ENCODE measurements around the gene PRELID1. TPM values are rescaled to one million over a fixed set of nuclear protein-coding genes. Genes with fewer than 3 reads are reported as not detected.
"Not testable (repeated sequence)": the region's sequence is repeated elsewhere in the genome, so short reads cannot be mapped to it uniquely, and the experiment has no call there.

Gene PRELID1
- total RNA-seq, 1 donor from 2014 or later: 94.0 TPM

DNA sequence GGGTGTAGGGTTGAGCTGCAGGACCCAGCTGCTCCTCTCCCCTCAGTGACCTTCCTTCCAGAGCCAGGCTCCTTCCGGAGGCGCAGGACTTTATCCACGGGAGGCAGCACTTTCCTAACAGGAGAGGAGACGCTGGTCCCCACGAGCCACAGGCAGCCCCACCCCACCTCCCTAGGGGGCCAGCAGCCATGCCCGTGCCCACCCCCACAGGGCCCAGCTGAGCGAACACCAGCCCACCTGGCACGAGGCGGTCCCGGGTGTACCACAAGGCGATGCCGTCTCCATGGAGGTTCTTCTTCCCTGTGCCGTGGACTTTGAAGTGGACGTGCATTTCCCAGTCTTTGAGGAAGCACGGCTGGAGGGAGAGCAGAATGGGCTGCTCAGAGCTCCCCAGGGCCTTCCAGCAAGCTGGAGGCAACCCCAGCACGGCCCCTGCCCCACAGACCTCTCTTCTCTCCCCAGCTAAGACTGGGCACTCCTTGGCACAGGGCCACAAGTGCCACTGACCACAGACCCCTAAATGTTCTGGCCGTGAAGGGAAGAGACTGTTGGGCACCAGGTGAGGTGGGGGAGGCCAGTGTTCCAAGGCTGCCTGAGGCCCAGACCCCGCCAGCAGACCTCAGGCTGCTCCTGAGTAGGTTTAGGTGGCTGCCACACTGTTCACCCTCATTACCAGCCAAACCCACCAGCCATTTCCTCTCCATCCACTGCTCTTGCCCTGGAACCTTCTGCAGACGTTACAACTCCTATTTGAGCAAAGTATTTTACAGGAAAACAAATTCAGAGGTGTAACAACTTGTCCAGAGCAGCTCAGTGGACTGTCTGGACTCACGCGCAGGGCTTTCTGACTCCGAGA, 34.9 kb downstream of the PRELID1 start:
- Mint-ChIP-seq H3K36me3 (ENCODE audit: insufficient read depth) (peaks cover 31% of the 10 kb centered on the region), H3K4me3 (ENCODE audit: low read depth) (no peak overlapping the region), H3K27me3 (no peaks in the 10 kb centered on the region), H3K27ac (no peak overlapping the region), H3K9me3 (ENCODE audit: low read depth) (no peaks in the 10 kb centered on the region), H3K4me1 (ENCODE audit: low read depth) (no peaks in the 10 kb centered on the region)
- no peak for TF ChIP-seq CTCF (IDR thresholded peaks at IDR 0.05; ENCODE audit: unreplicated experiment)
- DNase-seq (ENCODE audit: low spot score, unreplicated experiment): no peak

DNA sequence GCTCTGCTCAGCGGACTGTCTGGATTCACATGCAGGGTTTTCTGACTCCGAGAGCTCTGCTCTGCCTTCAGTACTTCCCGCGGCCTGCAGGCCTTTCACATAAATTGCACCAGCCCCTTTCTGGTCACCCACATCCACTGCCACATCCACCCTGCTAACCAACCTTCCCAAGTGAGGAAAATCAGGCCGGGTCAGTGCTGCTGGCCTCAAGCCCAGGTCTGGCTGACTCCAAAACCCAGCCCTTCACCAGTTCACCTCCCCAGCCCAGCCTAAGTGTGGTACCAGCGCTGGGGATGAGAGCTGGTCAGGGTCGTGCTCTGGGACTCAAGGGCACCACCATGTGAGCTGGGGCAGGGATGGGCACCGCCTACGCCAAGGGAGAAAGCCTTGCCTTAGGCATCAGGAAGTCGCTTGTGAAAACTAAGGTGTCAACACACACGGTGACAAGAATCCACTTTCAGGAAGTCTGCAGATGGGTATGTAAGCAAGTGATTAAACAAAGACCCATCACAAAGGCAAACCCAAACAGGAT, 35.6 kb downstream of the PRELID1 start:
- H3K4me1 Mint-ChIP-seq (ENCODE audit: low read depth): no peaks in the 10 kb centered on the region
- TF ChIP-seq CTCF (IDR thresholded peaks at IDR 0.05; ENCODE audit: unreplicated experiment): no peak
- H3K27me3 Mint-ChIP-seq: no peaks in the 10 kb centered on the region
- H3K27ac Mint-ChIP-seq: no peak overlapping the region
- peaks cover 28% of the 10 kb centered on the region for H3K36me3 Mint-ChIP-seq (ENCODE audit: insufficient read depth)
- no peak for DNase-seq (ENCODE audit: low spot score, unreplicated experiment)
- H3K4me3 Mint-ChIP-seq (ENCODE audit: low read depth): no peak overlapping the region
- H3K9me3 Mint-ChIP-seq (ENCODE audit: low read depth): no peaks in the 10 kb centered on the region

DNA sequence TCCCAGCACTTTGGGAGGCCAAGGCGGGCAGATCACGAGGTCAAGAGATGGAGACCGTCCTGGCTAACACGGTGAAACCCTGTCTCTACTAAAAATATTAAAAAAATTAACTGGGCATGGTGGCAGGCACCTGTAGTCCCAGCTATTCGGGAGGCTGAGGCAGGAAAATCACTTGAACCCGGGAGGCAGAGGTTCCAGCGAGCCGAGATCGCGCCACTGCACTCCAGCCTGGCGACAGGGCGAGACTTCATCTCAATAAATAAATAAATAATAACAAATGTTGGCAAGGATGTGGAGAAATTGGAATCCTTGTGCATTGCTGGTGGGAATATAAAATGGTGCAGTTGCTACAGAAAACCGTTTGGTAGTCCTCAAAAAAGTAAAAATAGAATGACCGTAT, 39.4 kb downstream of the PRELID1 start:
- peaks cover 15% of the 10 kb centered on the region for H3K36me3 Mint-ChIP-seq (ENCODE audit: insufficient read depth)
- not testable (repeated sequence) for H3K4me3 Mint-ChIP-seq (ENCODE audit: low read depth); H3K9me3 Mint-ChIP-seq (ENCODE audit: low read depth); H3K27me3 Mint-ChIP-seq; DNase-seq (ENCODE audit: low spot score, unreplicated experiment); H3K27ac Mint-ChIP-seq; H3K4me1 Mint-ChIP-seq (ENCODE audit: low read depth)

DNA sequence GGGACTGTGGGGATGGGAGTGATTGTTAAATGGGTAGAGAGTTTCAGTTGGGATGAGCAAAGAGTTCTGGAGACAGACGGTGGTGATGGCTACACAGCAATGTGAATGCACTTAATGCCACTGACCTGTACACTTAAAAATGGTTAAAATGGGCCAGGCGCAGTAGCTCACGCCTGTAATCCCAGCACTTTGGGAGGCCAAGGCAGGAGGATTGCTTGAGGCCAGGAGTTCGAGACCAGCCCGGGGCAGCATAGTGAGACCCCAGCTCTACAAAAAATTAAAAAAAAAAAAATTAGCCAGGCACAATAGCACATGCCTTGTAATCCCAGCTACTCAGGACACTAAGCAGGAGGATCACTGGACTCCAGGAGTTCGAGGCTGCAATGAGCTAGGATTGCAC, 40.2 kb downstream of the PRELID1 start:
- no peak overlapping the region for H3K27ac Mint-ChIP-seq
- H3K36me3 Mint-ChIP-seq (ENCODE audit: insufficient read depth): peaks cover 15% of the 10 kb centered on the region
- TF ChIP-seq CTCF (IDR thresholded peaks at IDR 0.05; ENCODE audit: unreplicated experiment): no peak
- no peaks in the 10 kb centered on the region for H3K27me3 Mint-ChIP-seq
- no peaks in the 10 kb centered on the region for H3K9me3 Mint-ChIP-seq (ENCODE audit: low read depth)
- H3K4me3 Mint-ChIP-seq (ENCODE audit: low read depth): no peak overlapping the region
- H3K4me1 Mint-ChIP-seq (ENCODE audit: low read depth): peaks cover 3% of the 10 kb centered on the region
- no peak for DNase-seq (ENCODE audit: low spot score, unreplicated experiment)

GRCh38 chr5:177344891-177345290, 41.3 kb downstream of the PRELID1 start:
- no peak for DNase-seq (ENCODE audit: low spot score, unreplicated experiment)
- no peak for TF ChIP-seq CTCF (IDR thresholded peaks at IDR 0.05; ENCODE audit: unreplicated experiment)
- Mint-ChIP-seq H3K9me3 (ENCODE audit: low read depth) (no peaks in the 10 kb centered on the region), H3K27me3 (no peaks in the 10 kb centered on the region), H3K27ac (no peak overlapping the region), H3K36me3 (ENCODE audit: insufficient read depth) (peaks cover 13% of the 10 kb centered on the region), H3K4me1 (ENCODE audit: low read depth) (peaks cover 9% of the 10 kb centered on the region), H3K4me3 (ENCODE audit: low read depth) (no peak overlapping the region)

- H3K27ac Mint-ChIP-seq: no peak overlapping the region
- no peaks in the 10 kb centered on the region for H3K27me3 Mint-ChIP-seq
- peaks cover 6% of the 10 kb centered on the region for H3K36me3 Mint-ChIP-seq (ENCODE audit: insufficient read depth)
- no peak for DNase-seq (ENCODE audit: low spot score, unreplicated experiment)
- no peak for TF ChIP-seq CTCF (IDR thresholded peaks at IDR 0.05; ENCODE audit: unreplicated experiment)
- H3K4me3 Mint-ChIP-seq (ENCODE audit: low read depth): no peak overlapping the region
- peaks cover 18% of the 10 kb centered on the region for H3K4me1 Mint-ChIP-seq (ENCODE audit: low read depth)
- H3K9me3 Mint-ChIP-seq (ENCODE audit: low read depth): no peaks in the 10 kb centered on the region
Observed at GRCh38 chr5:177346820-177347219, 43.2 kb downstream of the PRELID1 start.

All from progenitor cell of endocrine pancreas (in vitro differentiated cells).